HEK293T (cell line): Measurements from ENCODE around the gene OTX1.

Source experiments
- FOXA1 ChIP-seq: fragments of 450-650 bp; IDR thresholded peaks from 2 replicates; pipeline ENCODE4 v1.6.1; 2016; ENCODE audit warnings: mild to moderate bottlenecking
- FOXK2 ChIP-seq: fragments of 450-650 bp; IDR thresholded peaks from 2 replicates; pipeline ENCODE4 v1.6.1; 2016; ENCODE audit warnings: mild to moderate bottlenecking
- LEF1 ChIP-seq: fragments of 450-650 bp; IDR thresholded peaks from 2 replicates; pipeline ENCODE4 v1.6.1; 2017; ENCODE audit warnings: mild to moderate bottlenecking, borderline replicate concordance
- SP1 ChIP-seq: fragments of 450-650 bp; IDR thresholded peaks from 2 replicates; pipeline ENCODE4 v1.6.1; 2017

- TF ChIP-seq FOXA1 (no peak), LEF1 (no peak), FOXK2 (no peak), SP1 (no peak)
Measured at GRCh38 chr2:63081404-63081803, 30.8 kb downstream of the OTX1 start.
